HT-29 (cell line): ENCODE results near the gene DNAAF1. TPM values are rescaled to one million over a fixed set of nuclear protein-coding genes. Genes with fewer than 3 reads are reported as not detected.
"Not testable (repeated sequence)": the region's sequence is repeated elsewhere in the genome, so short reads cannot be mapped to it uniquely, and the experiment has no call there.

Source experiments
- DNase-seq: peaks from one replicate; pipeline ENCODE4 v3.0.0-alpha.2; 2015; ENCODE audit warnings: low spot score
- total RNA-seq: library from RNA; depleted of rRNA; stranded (reverse); fragments of >200 nt; shearing (Covaris generic); gene quantifications from 2 replicates; pipeline ENCODE4 v1.2.3, GENCODE V29; 2014; rRNA removed

DNAAF1 gene
- total RNA-seq, 1 experiment from 2014 or later = 0.08 TPM

DNA sequence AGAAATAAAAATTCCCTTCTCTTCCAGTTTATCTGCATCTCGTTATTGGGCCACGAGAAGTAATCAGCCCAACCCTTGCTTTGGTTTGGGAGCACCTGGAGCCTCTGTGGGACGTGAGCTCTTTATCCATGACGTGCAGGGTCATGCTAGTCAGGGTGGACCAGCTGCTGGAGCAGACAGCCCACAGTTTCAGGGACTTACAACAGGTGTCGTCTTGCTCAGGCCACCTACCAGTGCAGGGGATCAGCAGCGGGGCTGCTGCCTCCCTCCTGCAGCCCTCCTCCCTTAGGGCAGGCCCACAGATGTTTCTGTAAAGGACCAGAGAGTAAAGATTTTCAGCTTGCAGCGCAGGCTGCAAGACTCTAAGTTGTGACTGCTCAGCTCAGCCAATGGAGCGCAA lies 62.8 kb downstream of the DNAAF1 start:
- DNase-seq = no peak

GRCh38 chr16:84209989-84210388 lies 64.9 kb downstream of the DNAAF1 start:
- DNase-seq = no peak

DNA sequence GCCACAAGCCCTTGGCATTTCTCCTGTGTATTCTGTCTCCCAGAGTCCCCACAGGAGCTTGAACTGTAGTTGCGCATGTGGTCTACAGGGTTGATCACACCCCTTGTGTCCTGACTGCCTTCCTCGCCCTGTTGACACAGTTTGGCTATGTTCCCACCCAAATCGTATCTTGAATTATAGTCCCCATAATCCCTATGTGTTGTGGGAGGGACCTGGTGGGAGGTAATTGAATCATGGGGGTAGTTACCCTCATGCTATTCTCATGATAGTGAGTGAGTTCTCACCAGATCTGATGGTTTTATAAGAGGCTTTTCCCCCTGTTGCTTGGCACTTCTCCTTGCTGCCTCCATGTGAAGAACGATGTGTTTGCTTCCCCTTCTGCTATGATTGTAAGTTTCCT lies 67.0 kb downstream of the DNAAF1 start:
- DNase-seq = no peak

DNA sequence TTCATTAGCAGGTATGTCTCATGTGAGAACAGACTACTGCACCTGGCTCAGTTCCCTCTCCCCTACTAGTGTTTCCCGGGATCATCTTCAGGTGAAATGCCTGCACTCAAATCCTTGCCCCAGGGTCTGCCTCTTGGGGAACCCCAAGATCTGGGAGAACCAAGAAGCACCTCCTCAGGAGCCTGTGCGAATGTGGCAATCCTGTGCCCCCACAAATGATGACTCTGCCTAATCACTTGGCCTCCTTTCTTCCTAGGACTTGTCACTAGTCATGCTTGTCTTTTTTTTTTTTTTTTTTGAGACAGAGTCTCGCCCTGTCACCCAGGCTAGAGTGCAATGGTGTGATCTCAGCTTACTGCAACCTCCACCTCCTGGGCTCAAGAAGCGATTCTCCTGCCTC lies 67.5 kb downstream of the DNAAF1 start:
- DNase-seq = no peak

DNA sequence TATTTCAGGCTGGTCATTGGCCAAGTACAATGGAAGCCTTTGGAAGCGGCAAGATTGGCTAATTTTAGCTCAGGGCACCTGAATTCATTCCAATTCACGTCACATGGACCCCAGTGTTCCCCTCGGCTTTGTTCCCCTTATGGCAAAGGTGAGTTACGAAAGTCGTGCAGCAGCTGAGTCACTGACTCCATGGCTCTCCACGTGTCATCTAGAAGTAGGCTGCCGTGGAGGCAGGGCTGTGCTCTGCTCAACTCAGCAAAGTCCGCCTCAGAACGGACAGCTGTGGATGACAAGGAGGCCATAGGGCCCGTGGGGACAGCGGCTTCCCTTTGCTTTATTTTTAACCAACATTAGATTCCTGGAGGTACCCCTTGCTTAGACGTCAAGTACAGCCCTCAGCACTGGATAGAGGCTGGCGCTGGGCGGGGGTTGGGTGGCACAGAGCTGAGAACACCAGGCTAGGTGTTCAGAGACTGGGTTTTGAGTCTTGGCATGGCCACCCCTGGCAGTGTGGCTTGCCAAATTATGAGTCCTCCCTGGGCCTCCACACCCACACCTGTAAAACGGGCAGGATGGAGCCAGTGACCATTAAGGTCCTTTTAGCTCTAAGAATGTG lies 69.5 kb downstream of the DNAAF1 start:
- no peak for DNase-seq

DNA sequence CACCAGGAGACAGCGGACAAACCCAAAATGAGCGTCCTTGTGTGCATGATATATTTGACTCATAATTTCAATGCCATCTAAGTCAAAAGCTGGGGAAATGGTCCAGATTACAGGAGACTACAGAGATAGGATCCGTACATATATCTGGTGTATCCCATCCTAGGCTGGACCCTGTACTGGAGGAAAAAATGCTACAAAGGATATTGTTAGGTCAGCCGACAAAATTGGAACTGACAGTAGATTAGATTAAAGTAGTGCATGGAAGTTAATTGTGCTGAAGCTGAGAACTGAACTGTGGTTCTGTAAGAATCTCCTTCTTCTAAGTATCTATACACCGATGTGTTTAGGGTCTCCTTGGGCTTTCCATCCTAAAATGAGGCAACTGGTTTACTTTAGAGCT lies 70.4 kb downstream of the DNAAF1 start:
- DNase-seq = no peak

GRCh38 chr16:84216144-84216543 lies 71.0 kb downstream of the DNAAF1 start:
- DNase-seq = not testable (repeated sequence)

- DNase-seq = no peak
Measured at GRCh38 chr16:84218176-84218823, 73.2 kb downstream of the DNAAF1 start.

DNA sequence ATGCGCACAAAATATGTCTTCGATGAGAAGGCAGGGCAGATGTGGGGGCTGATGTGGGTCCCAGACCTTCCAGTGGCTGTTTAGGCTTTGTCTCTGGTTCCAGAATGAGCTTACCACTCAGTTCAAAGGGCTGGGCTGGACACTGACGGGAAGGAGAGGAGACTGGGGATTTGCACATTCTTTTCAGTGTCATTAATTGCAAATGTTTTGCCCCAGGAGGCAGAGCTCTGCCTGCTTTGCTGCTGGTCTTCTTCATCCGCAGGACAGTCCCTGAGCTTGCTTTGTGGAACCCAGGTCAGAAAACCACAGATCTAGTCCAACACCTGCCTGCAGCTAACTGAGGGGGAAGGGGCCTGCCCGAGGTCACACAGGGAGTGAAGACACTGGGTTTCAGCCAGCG lies 73.8 kb downstream of the DNAAF1 start:
- no peak for DNase-seq

DNA sequence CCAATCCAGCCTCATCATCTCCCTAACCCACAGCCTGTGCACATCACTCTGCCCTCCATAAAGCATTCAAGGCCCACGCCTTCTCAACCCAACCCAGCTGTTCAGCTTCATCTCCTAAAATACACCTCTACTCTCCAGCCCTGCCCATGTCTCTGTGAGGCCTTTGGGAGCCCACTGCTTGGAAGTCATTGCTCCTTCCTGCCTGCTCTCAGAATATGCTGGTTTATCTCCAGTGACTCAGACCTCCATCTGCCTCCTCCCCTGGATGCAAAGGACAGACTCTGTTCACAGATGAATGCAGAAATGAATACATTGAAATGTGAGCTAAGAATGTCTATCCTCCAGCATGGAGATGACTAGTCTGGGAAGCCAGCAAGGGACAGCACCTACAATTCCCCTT lies 75.7 kb downstream of the DNAAF1 start:
- no peak for DNase-seq

DNA sequence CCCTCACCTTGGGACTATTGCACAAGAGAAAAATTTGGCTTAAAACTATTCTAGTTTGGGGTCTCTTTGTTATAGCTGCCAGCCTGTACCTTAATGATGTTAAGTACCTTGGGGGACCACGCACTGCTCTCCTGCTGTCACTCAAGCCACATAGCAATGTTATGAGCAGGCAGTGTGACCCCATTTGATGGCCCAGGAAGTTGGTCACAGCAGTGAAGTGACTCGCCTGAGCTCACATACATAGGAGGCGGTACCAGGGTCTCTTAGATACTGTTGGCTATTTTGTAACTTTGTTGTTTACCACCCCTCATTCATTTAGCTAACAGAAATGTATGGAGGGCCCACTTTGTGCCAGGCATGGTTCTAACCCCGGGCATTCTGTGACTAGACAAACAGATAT lies 78.3 kb downstream of the DNAAF1 start:
- no peak for DNase-seq

- no peak for DNase-seq
Measured at GRCh38 chr16:84224554-84224953, 79.4 kb downstream of the DNAAF1 start.

GRCh38 chr16:84225126-84225525 lies 80.0 kb downstream of the DNAAF1 start:
- no peak for DNase-seq

DNA sequence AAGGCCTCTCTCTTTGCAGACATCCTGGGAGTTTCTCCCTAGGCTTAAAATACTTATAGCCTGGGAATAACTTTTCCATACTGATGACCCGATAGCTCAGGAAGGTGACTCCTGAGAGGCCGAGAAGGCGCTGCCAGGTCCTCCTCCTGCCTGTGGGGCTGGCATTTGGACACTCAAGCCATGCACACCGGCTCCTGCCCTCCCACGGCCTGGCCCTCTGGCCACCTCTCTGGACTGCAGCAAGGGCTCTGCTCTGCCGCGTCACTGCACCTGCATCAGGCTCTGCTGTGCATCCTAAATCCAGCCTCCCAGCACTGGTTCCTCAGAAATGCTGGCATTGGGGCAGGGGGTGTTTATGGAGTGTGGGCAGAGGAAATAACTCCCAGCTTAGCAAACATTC lies 80.5 kb downstream of the DNAAF1 start:
- no peak for DNase-seq

- DNase-seq = no peak
Measured at GRCh38 chr16:84226026-84226425, 80.9 kb downstream of the DNAAF1 start.

Other genes starting within 250 kb of the DNAAF1 start
- 3.0 and 3.1 TPM in 2 replicates for gene MLYCD, start 246.2 kb upstream of the DNAAF1 start, total RNA-seq
- 14.2 and 16.1 TPM in 2 replicates for gene OSGIN1, start 192.1 kb upstream of the DNAAF1 start, total RNA-seq
- 0.10 TPM in 1 of 2 replicates, not detected in the other for gene NECAB2, start 177.1 kb upstream of the DNAAF1 start, total RNA-seq
- gene SLC38A8, start 102.5 kb upstream of the DNAAF1 start, total RNA-seq = not detected in 2 replicates
- gene MBTPS1, start 28.4 kb upstream of the DNAAF1 start, total RNA-seq = 50.1 and 57.4 TPM in 2 replicates
- gene HSDL1, start 131 bp upstream of the DNAAF1 start, total RNA-seq = 5.8 and 6.6 TPM in 2 replicates
- gene TAF1C, start 41.7 kb downstream of the DNAAF1 start, total RNA-seq = 39.8 and 47.0 TPM in 2 replicates
- not detected in 2 replicates for gene ADAD2, start 45.8 kb downstream of the DNAAF1 start, total RNA-seq
- gene KCNG4, start 94.7 kb downstream of the DNAAF1 start, total RNA-seq = not detected in 2 replicates
- not detected in 2 replicates for gene WFDC1, start 149.6 kb downstream of the DNAAF1 start, total RNA-seq
- gene ATP2C2, start 223.2 kb downstream of the DNAAF1 start, total RNA-seq = 67.9 and 72.4 TPM in 2 replicates